GM23248 (cell line): Measurements from ENCODE around the gene FEZF2. TPM values are rescaled to one million over a fixed set of nuclear protein-coding genes. Genes with fewer than 3 reads are reported as not detected.

Experiments
- DNase-seq: peaks from one replicate; pipeline ENCODE4 v3.0.0-alpha.2; 2015
- H2AFZ ChIP-seq: fragments of 200-600 bp; sonication (generic); 2 replicates; pipeline ENCODE4 v1.6.1; 2016; ENCODE audit warnings: antibody characterized with exemption
- H3F3A ChIP-seq: fragments of 200-600 bp; sonication (generic); 2 replicates; pipeline ENCODE4 v1.6.1; 2016; ENCODE audit warnings: mild to moderate bottlenecking, antibody characterized with exemption, mixed run types; ENCODE audit not compliant: insufficient read depth
- H3K27ac ChIP-seq: fragments of 200-600 bp; sonication (generic); 2 replicates; pipeline ENCODE4 v1.5.1; 2016; ENCODE audit warnings: mild to moderate bottlenecking
- H3K27me3 ChIP-seq: fragments of 200-600 bp; sonication (generic); replicated peaks from 2 replicates; pipeline ENCODE4 v1.6.1; 2016; ENCODE audit warnings: mild to moderate bottlenecking; ENCODE audit not compliant: insufficient read depth
- H3K36me3 ChIP-seq: fragments of 200-600 bp; sonication (generic); 2 replicates; pipeline ENCODE4 v1.6.1; 2016; ENCODE audit warnings: low read depth, mild to moderate bottlenecking
- H3K4me1 ChIP-seq: fragments of 200-600 bp; sonication (generic); 2 replicates; pipeline ENCODE4 v1.6.1; 2016; ENCODE audit warnings: mild to moderate bottlenecking; ENCODE audit not compliant: insufficient read depth
- H3K4me2 ChIP-seq: fragments of 200-600 bp; sonication (generic); one replicate; pipeline ENCODE4 v1.6.1; 2016; ENCODE audit warnings: mild to moderate bottlenecking; ENCODE audit not compliant: unreplicated experiment
- H3K4me3 ChIP-seq: fragments of 200-600 bp; sonication (generic); 2 replicates; pipeline ENCODE4 v1.5.1; 2016; ENCODE audit warnings: mild to moderate bottlenecking
- H3K79me2 ChIP-seq: fragments of 200-600 bp; sonication (generic); 2 replicates; pipeline ENCODE4 v1.6.1; 2016; ENCODE audit warnings: mild to moderate bottlenecking; ENCODE audit not compliant: insufficient read depth
- H3K9ac ChIP-seq: fragments of 200-600 bp; sonication (generic); 2 replicates; pipeline ENCODE4 v1.6.1; 2016; ENCODE audit warnings: mild to moderate bottlenecking
- H3K9me2 ChIP-seq: fragments of 200-600 bp; sonication (generic); 2 replicates; pipeline ENCODE4 v1.6.1; 2016; ENCODE audit warnings: mixed run types, mild to moderate bottlenecking, moderate library complexity; ENCODE audit not compliant: insufficient read depth
- H3K9me3 ChIP-seq: fragments of 200-600 bp; sonication (generic); one replicate; pipeline ENCODE4 v1.6.1; 2017; ENCODE audit warnings: low read depth
- H4K20me1 ChIP-seq: fragments of 200-600 bp; sonication (generic); 2 replicates; pipeline ENCODE4 v1.6.0; 2016; ENCODE audit not compliant: insufficient read depth
- EZH2 ChIP-seq: fragments of 200-600 bp; sonication (generic); IDR thresholded peaks from 2 replicates; pipeline ENCODE4 v1.6.1; 2018; ENCODE audit warnings: antibody characterized with exemption, mild to moderate bottlenecking; ENCODE audit not compliant: insufficient read depth, poor library complexity, severe bottlenecking
- EZH2phosphoT487 ChIP-seq: fragments of 200-600 bp; sonication (generic); IDR thresholded peaks from 2 replicates; pipeline ENCODE4 v1.6.1; 2018; ENCODE audit warnings: antibody characterized with exemption, moderate library complexity, mild to moderate bottlenecking, low read depth; ENCODE audit not compliant: insufficient read depth
- WGBS, 2 experiments: methylation state at CpG; one replicate each; pipeline ENCODE4 v1.1.6; 2015 to 2017; ENCODE audit warnings: low lambda C conversion rate in 2 of 2, low coverage in 1 of 2; ENCODE audit errors: missing lambda C conversion rate in 2 of 2; 5-methylcytosine and 5-hydroxymethylcytosine counted together
- in situ Hi-C: fragments of 300-500 bp; cut with MboI; formaldehyde crosslinking; loops from 2 replicates; pipeline ENCODE4 v1.15.0; 2020
- polyA plus RNA-seq: library from polyadenylated mRNA; unstranded; fragments of >200 nt; fragmentation: Nextera tagmentation; extraction: Ambion mirVana; gene quantifications from 2 replicates; pipeline ENCODE4 v1.2.1, GENCODE V29; 2016
- total RNA-seq: library from RNA; depleted of rRNA; stranded (reverse); fragments of >200 nt; shearing (Covaris generic); gene quantifications from 2 replicates; pipeline ENCODE4 v1.2.3, GENCODE V29; 2014

The FEZF2 gene
- total and polyA plus RNA-seq, 2 experiments from 2014 or later: not detected

GRCh38 chr3:62371720-62372591 lies 1.4 kb downstream of the FEZF2 start:
- Histone ChIP-seq H2AFZ (no peak overlapping the region), H3K9me3 (no peaks in the 10 kb centered on the region), H3F3A (no peaks in the 10 kb centered on the region), H4K20me1 (no peaks in the 10 kb centered on the region), H3K4me2 (no peak overlapping the region), H3K9ac (no peak overlapping the region), H3K27me3 (peaks cover 99% of the 10 kb centered on the region), H3K4me1 (no peaks in the 10 kb centered on the region; the same call in 1 of the 2 replicates), H3K79me2 (no peaks in the 10 kb centered on the region), H3K9me2 (no peaks in the 10 kb centered on the region), H3K36me3 (no peaks in the 10 kb centered on the region), H3K4me3 (no peak overlapping the region), H3K27ac (no peak overlapping the region)
- no peak for DNase-seq
- in situ Hi-C loops: no loop called here
- TF ChIP-seq EZH2 (no peak), EZH2phosphoT487 (peak; percentile 46; the same call in 1 of the 2 replicates)
- WGBS, 2 experiments: 3 to 5% methylated on average over 44 to 60 of the region's 66 CpGs

GRCh38 chr3:62370858-62371719 lies 2.3 kb downstream of the FEZF2 start:
- TF ChIP-seq EZH2 (no peak), EZH2phosphoT487 (no peak; the same call in 1 of the 2 replicates)
- no peaks in the 10 kb centered on the region for H3K9me2 ChIP-seq

DNA sequence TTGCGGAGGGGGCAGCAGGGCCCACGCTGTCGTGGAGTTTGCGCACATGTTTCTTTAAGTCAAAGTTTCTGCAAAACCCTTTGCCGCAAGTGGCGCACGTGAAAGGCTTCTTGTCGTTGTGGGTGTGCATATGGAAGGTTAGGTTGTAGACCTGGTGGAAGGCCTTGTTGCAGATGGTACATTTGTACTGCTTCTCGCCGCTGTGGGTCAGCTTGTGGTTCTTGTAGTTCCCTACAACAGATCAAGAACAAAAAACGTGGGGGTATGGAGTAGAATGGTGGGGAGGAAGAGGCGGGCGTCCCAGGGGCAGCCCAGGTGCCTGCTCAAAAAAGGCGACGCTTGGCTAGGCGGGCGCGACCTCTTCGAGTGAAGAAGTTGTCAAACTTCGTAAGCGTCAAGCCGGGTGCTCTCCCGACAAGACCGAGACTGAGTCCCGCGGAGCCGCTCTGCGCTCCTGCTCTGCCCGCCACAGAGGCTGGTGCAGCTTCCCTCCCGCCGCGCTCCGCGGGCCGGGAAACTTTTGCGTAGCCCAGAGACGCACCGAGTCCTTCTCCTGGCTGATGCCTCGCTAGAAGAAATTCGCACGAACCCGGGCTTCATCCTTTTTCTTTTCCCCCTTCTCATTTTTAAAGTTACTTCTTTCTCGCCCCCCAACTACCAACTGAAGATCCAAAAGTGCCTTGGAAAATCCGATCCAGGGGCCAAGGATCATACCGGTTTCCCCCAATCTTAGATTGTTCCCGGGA lies 3.1 kb downstream of the FEZF2 start:
- no peak overlapping the region for H3K4me3 ChIP-seq
- H3K9me2 ChIP-seq: no peaks in the 10 kb centered on the region
- no peak overlapping the region for H3K9ac ChIP-seq
- no peaks in the 10 kb centered on the region for H3K9me3 ChIP-seq
- H3K36me3 ChIP-seq: no peaks in the 10 kb centered on the region
- no peaks in the 10 kb centered on the region; the same call in 1 of the 2 replicates for H3K4me1 ChIP-seq
- H3K27ac ChIP-seq: no peak overlapping the region
- H2AFZ ChIP-seq: no peak overlapping the region
- H3K4me2 ChIP-seq: no peak overlapping the region
- H3K79me2 ChIP-seq: no peaks in the 10 kb centered on the region
- in situ Hi-C loops: no loop called here
- TF ChIP-seq EZH2: peak; percentile 83
- TF ChIP-seq EZH2phosphoT487: no peak; the same call in 1 of the 2 replicates
- WGBS, 2 experiments: 5 to 6% methylated on average over 45 to 46 of the region's 46 CpGs
- no peaks in the 10 kb centered on the region for H3F3A ChIP-seq
- H3K27me3 ChIP-seq: peaks cover 98% of the 10 kb centered on the region
- no peaks in the 10 kb centered on the region for H4K20me1 ChIP-seq
- no peak for DNase-seq

More at GRCh38 chr3:62370858-62371719, 2.3 kb downstream of the FEZF2 start:
- Histone ChIP-seq H3K27ac (no peak overlapping the region), H3K9me3 (no peaks in the 10 kb centered on the region), H3F3A (no peaks in the 10 kb centered on the region), H3K4me1 (no peaks in the 10 kb centered on the region; the same call in 1 of the 2 replicates), H4K20me1 (no peaks in the 10 kb centered on the region), H3K27me3 (peaks cover 99% of the 10 kb centered on the region), H3K79me2 (no peaks in the 10 kb centered on the region), H3K36me3 (no peaks in the 10 kb centered on the region), H3K9ac (no peak overlapping the region), H3K4me2 (no peak overlapping the region), H3K4me3 (no peak overlapping the region), H2AFZ (no peak overlapping the region)
- WGBS, 2 experiments: 10% methylated on average over 49 of the region's 49 CpGs
- in situ Hi-C loops: no loop called here
- DNase-seq: no peak

DNA sequence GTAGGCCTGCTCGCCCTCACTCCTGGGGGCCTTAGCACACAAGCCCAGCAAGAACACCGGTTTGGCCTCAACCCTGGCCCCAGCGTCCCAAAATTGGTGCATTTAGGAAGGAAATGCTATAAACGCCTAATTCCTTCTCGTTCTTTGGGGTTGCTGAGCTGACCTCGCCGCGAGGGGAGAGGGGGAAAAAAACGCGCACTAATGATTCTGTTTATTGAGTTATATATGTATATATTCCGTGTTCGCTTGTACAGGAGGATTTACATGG lies 3.9 kb downstream of the FEZF2 start:
- DNase-seq: no peak
- Histone ChIP-seq H3K4me2 (peak overlapping the region; percentile 61), H4K20me1 (no peaks in the 10 kb centered on the region), H3K79me2 (no peaks in the 10 kb centered on the region), H3K36me3 (no peaks in the 10 kb centered on the region), H3K4me3 (0 out of 2 replicates have a peak overlapping the region, but pooled peaks have one; percentile 22), H3K9ac (no peak overlapping the region), H3K27ac (no peak overlapping the region), H3K27me3 (peaks cover 93% of the 10 kb centered on the region), H2AFZ (no peak overlapping the region), H3K9me2 (no peaks in the 10 kb centered on the region), H3K4me1 (no peaks in the 10 kb centered on the region; the same call in 1 of the 2 replicates), H3K9me3 (no peaks in the 10 kb centered on the region), H3F3A (no peaks in the 10 kb centered on the region)
- TF ChIP-seq EZH2phosphoT487: no peak
- no peak for TF ChIP-seq EZH2
- in situ Hi-C loops: no loop called here
- WGBS, 2 experiments: 7 to 9% methylated on average over 12 of the region's 12 CpGs
